Endodermal cell (in vitro differentiated cells): Measurements from ENCODE around the gene ANGPTL1. TPM values are rescaled to one million over a fixed set of nuclear protein-coding genes. Genes with fewer than 3 reads are reported as not detected.

ENCODE experiments used
- DNase-seq: peaks from one replicate; pipeline ENCODE4 v3.0.0-alpha.2; 2017
- H3K27ac ChIP-seq: 2 replicates; pipeline ENCODE4 v1.5.1; 2013; ENCODE audit warnings: mild to moderate bottlenecking, low read depth, low read length, moderate library complexity
- H3K27me3 ChIP-seq: 2 replicates; pipeline ENCODE4 v1.6.1; 2013; ENCODE audit warnings: mild to moderate bottlenecking, low read length, moderate library complexity; ENCODE audit not compliant: insufficient read depth, control insufficient read depth, poor library complexity, severe bottlenecking
- H3K36me3 ChIP-seq: 2 replicates; pipeline ENCODE4 v1.7.0; 2013; ENCODE audit warnings: mild to moderate bottlenecking, low read length, moderate library complexity; ENCODE audit not compliant: control insufficient read depth, insufficient read depth
- H3K4me1 ChIP-seq: one replicate; pipeline ENCODE4 v1.7.0; 2013; ENCODE audit warnings: low read length; ENCODE audit not compliant: control insufficient read depth, insufficient read depth
- H3K4me3 ChIP-seq: 2 replicates; pipeline ENCODE4 v1.5.1; 2013; ENCODE audit warnings: mild to moderate bottlenecking, low read length, moderate library complexity
- H3K9ac ChIP-seq: 2 replicates; pipeline ENCODE4 v1.6.1; 2013; ENCODE audit warnings: mild to moderate bottlenecking, low read length, moderate library complexity; ENCODE audit not compliant: poor library complexity, severe bottlenecking; ENCODE audit errors: extremely low read depth
- H3K9me3 ChIP-seq: 2 replicates; pipeline ENCODE4 v1.6.1; 2013; ENCODE audit warnings: mild to moderate bottlenecking, low read length, moderate library complexity; ENCODE audit not compliant: control insufficient read depth
- H3K27ac Mint-ChIP-seq: 2 replicates; pipeline ENCODE4 v1.8.0; 2020; ENCODE audit warnings: mixed read lengths
- H3K27me3 Mint-ChIP-seq: 2 replicates; pipeline ENCODE4 v1.8.0; 2021; ENCODE audit warnings: mild to moderate bottlenecking, mixed read lengths; ENCODE audit not compliant: insufficient read depth
- H3K36me3 Mint-ChIP-seq: 2 replicates; pipeline ENCODE4 v1.8.0; 2020; ENCODE audit warnings: low read depth, mixed read lengths
- H3K4me1 Mint-ChIP-seq: 2 replicates; pipeline ENCODE4 v1.8.0; 2020; ENCODE audit warnings: mixed read lengths
- H3K4me3 Mint-ChIP-seq: 2 replicates; pipeline ENCODE4 v1.8.0; 2020; ENCODE audit warnings: mild to moderate bottlenecking, moderate library complexity, mixed read lengths
- H3K9me3 Mint-ChIP-seq: 2 replicates; pipeline ENCODE4 v1.8.0; 2020; ENCODE audit warnings: mild to moderate bottlenecking, mixed read lengths
- CTCF ChIP-seq: fragments of 200-600 bp; sonication (generic); conservative IDR thresholded peaks from 2 replicates; pipeline ENCODE4 v1.5.0; 2021; ENCODE audit warnings: antibody characterized with exemption, mild to moderate bottlenecking
- WGBS, 2 experiments: methylation state at CpG; one replicate each; pipeline versions ENCODE4 v1.1.5 to v1.1.7; 2013; ENCODE audit warnings: missing lambda C conversion rate in 2 of 2, mixed read lengths in 1 of 2; ENCODE audit not compliant: insufficient coverage in 1 of 2, insufficient read length in 1 of 2; 5-methylcytosine and 5-hydroxymethylcytosine counted together
- total RNA-seq, 2 donors: library from RNA; stranded (reverse); fragmentation: NEBNext Ultra II Directional in 1 of 2; extraction: Animal tissue kit (Norgen Biotek cat#: 25700) in 1 of 2; gene quantifications; 2 replicates in 1 of 2; 3 replicates in 1 of 2; pipeline ENCODE4 v1.2.1, GENCODE V29; 2021

The ANGPTL1 gene
- total RNA-seq, 2 donors from 2014 or later = not detected

- no peak for DNase-seq
- H3K4me3 Mint-ChIP-seq = no peak overlapping the region
- H3K9ac ChIP-seq = no peak overlapping the region
- H3K9me3 ChIP-seq = no peaks in the 10 kb centered on the region
- H3K27me3 Mint-ChIP-seq = no peaks in the 10 kb centered on the region
- H3K36me3 ChIP-seq = peaks cover 76% of the 10 kb centered on the region
- peaks cover 29% of the 10 kb centered on the region for H3K36me3 Mint-ChIP-seq
- 97% methylated on average over 2 of the region's 2 CpGs; no CpG with 5 or more reads in 1 of the 2 experiments for WGBS, 2 experiments
- H3K9me3 Mint-ChIP-seq = no peaks in the 10 kb centered on the region
- H3K27me3 ChIP-seq = no peaks in the 10 kb centered on the region
- H3K27ac ChIP-seq = no peak overlapping the region
- no peaks in the 10 kb centered on the region for H3K4me1 Mint-ChIP-seq
- TF ChIP-seq CTCF = no peak
- H3K27ac Mint-ChIP-seq = no peak overlapping the region
- no peaks in the 10 kb centered on the region for H3K4me1 ChIP-seq
- H3K4me3 ChIP-seq = no peak overlapping the region
These were observed 15.7 kb upstream of the ANGPTL1 start for GRCh38 chr1:178886551-178886950.

- Mint-ChIP-seq H3K27me3 (no peaks in the 10 kb centered on the region), H3K4me1 (no peaks in the 10 kb centered on the region), H3K27ac (no peak overlapping the region), H3K36me3 (peaks cover 36% of the 10 kb centered on the region), H3K4me3 (no peak overlapping the region), H3K9me3 (no peaks in the 10 kb centered on the region)
- no peaks in the 10 kb centered on the region for H3K4me1 ChIP-seq
- no peaks in the 10 kb centered on the region for H3K9me3 ChIP-seq
- TF ChIP-seq CTCF = no peak
- no peak overlapping the region for H3K27ac ChIP-seq
- H3K4me3 ChIP-seq = no peak overlapping the region
- 92 to 100% methylated on average over 2 to 4 of the region's 4 CpGs for WGBS, 2 experiments
- H3K27me3 ChIP-seq = no peaks in the 10 kb centered on the region
- DNase-seq = no peak
- peaks cover 71% of the 10 kb centered on the region for H3K36me3 ChIP-seq
- H3K9ac ChIP-seq = no peak overlapping the region
These were observed 15.0 kb upstream of the ANGPTL1 start for GRCh38 chr1:178885869-178886268.

GRCh38 chr1:178881950-178882349, 11.1 kb upstream of the ANGPTL1 start:
- Mint-ChIP-seq H3K36me3 (peaks cover 37% of the 10 kb centered on the region), H3K9me3 (no peaks in the 10 kb centered on the region), H3K4me1 (no peaks in the 10 kb centered on the region), H3K27ac (no peak overlapping the region), H3K27me3 (no peaks in the 10 kb centered on the region), H3K4me3 (no peak overlapping the region)
- no peak for DNase-seq
- WGBS, 2 experiments = 97% methylated on average over 3 of the region's 3 CpGs; no CpG with 5 or more reads in 1 of the 2 experiments
- no peaks in the 10 kb centered on the region for H3K4me1 ChIP-seq
- H3K36me3 ChIP-seq = peaks cover 65% of the 10 kb centered on the region
- no peaks in the 10 kb centered on the region for H3K27me3 ChIP-seq
- TF ChIP-seq CTCF = no peak
- H3K27ac ChIP-seq = no peak overlapping the region
- no peak overlapping the region for H3K9ac ChIP-seq
- no peak overlapping the region for H3K4me3 ChIP-seq
- H3K9me3 ChIP-seq = no peaks in the 10 kb centered on the region
